G401 (cell line): ENCODE measurements around the gene EARS2. TPM values are rescaled to one million over a fixed set of nuclear protein-coding genes. Genes with fewer than 3 reads are reported as not detected.
"Not testable (repeated sequence)": the region's sequence is repeated elsewhere in the genome, so short reads cannot be mapped to it uniquely, and the experiment has no call there.

Experiments used
- DNase-seq: peaks from one replicate; pipeline ENCODE4 v3.0.0-alpha.2; 2015; ENCODE audit warnings: low spot score
- in situ Hi-C: cut with HindIII; loops from 2 replicates; pipeline ENCODE4 v1.10.0; 2016; ENCODE audit warnings: low sequenced_read_pairs, mixed read lengths
- total RNA-seq: library from RNA; depleted of rRNA; stranded (reverse); fragments of >200 nt; shearing (Covaris generic); gene quantifications from 2 replicates; pipeline ENCODE4 v1.2.3, GENCODE V29; 2014

The EARS2 gene
- total RNA-seq, 1 experiment from 2014 or later: 49.8 TPM

DNA sequence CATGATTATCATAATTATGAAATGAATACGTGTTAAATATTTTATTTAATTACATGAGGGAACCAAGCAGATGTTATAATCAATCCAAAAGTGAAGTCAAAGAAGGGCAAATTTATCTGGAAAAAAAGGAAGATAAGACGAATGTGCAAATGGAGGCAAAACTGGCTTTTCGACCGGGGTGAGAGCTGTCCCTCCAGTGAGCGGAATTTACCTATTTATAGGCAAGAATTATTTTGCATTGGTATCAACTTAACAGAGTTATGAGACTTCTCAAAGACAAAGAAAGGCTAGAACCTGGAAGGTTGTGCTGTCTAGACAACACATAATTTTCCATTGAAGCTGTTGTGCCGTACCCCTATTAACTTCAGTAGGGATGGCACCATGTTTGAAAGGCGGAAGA is 45.4 kb downstream of the EARS2 start:
- no peak for DNase-seq

DNA sequence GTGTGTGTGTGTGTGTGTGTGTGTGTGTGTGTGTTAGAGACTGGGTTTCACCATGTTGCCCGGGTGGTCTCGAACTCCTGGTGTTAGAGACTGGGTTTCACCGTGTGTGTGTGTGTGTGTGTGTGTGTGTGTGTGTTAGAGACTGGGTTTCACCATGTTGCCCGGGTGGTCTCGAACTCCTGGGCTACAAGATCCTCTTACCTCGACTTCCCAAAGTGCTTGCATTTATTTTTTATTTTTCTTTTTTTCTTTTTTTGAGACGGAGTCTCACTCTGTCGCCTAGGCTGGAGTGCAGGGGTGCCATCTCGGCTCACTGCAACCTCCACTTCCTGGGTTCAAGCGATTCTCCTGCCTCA is 46.3 kb downstream of the EARS2 start:
- DNase-seq, in situ Hi-C loops: not testable (repeated sequence)

More for the DNA sequence above, 45.4 kb downstream of the EARS2 start:
- in situ Hi-C loops: no loop called here

DNA sequence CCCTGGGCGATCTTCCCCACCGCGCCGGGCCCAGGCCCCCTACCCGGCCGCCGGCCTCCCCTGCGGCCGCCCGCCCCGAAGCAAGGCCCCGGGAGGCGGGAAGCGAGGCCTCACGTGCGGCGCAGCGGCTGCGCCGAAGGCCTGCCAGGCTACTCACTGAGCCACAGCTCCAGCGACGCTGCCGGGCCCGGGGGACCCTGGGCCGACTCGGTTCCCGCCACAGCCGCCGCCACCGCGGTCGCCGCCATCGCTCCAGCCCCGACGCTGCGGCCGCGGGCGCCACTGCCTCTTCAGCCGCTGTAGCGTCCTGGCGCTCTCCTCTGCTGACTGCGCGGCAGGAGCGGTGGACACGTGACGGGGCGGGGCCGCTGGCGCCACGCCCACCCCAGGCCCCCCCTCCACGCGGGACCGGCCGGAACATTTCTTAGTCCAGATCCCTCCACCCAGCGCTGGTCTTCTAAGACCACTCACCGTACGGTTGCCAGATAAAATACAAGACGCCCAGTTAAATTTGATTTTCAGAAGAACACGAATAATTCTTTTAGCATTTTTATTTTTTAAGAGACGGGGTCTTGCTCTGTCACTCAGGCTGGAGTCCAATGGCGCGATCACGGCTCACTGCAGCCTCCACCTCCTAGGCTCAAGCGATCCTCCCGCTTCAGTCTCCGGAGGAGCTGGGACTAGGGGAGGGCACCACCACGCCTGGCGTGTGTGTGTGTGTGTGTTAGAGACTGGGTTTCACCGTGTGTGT is 46.8 kb downstream of the EARS2 start, which contains the start of gene GGA2:
TSS of gene GGA2 (minus strand) at position 331 of the 751 bp plus-strand sequence. CDS start at position 248, 83 bp downstream.
- DNase-seq: peak; percentile 84
- in situ Hi-C loops: no loop called here

DNA sequence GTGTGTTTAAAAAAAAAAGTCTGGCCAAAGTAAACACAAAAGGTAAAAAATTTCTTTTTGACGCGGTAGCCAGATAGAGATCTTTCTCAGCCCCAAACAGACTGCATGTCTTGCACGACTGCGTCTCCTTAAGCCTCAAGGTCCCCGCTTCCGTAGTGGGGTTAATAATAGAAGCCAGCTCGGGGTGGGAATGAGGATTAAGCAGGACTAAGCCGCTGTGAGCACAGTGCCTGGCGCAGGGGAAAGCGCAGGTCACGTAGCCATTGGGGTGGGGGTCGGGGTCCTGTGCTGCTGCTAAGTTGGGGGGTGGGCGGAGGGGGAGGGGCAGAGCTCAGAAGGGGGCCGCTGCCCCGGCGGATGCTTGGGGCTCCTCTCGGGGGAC is 47.4 kb downstream of the EARS2 start:
- DNase-seq: peak; percentile 55
- in situ Hi-C loops: no loop called here

DNA sequence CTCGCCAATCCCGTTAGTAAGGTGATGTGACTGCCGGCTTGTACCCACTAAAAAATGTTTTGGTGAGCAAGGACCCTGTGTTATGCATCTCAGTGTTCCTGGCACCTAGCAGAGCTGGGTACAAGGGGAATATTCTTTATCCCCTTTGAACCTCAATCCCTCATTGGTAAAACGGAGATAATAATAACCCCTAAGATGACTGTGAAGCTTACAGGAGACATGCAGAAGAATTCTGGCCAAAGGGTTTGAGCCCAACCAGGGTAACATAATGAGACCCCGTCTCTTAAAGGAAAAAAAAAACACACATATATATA is 47.8 kb downstream of the EARS2 start:
- in situ Hi-C loops: no loop called here
- no peak for DNase-seq

DNA sequence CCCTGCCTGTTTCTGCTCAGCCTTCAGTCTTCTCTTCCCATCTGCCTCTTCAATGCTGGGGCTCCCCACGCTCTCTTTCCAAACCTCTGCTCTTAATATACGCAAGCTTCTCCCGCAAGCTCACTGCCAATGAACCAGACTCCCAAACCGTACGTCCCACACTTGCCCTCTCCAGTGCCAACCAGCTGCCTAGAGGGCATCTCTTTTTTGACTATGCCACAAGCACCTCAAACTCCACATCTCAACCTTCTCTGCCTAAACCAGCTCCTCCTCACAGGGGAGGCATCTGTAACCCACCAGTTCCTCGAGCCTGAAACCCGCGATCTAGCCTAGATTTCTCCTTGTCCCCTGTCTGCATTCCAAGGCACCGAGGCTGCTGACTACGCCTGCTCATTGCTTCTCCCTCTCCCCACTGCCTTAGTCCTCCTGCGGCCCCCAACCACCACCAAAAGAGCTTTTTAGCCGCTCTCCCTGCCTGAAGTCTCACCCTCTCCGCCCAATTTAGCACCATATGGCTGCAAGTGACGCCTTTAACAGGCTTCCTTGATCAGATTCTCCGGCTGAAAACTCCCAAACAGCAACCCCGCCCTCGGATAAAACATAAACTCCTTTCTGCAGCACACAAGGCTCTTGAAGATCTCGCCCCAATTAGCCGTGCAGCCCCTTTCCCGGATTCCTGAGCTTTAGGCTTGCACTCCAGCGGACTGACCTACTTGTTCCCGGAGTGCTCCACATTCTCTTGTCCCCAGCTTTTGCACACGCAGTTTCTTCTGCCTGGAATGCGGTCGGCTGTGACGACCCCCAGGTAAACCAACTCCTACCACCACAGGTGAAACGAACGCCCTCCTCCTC is 48.3 kb downstream of the EARS2 start:
- in situ Hi-C loops: no loop called here
- DNase-seq: peak; percentile 81

DNA sequence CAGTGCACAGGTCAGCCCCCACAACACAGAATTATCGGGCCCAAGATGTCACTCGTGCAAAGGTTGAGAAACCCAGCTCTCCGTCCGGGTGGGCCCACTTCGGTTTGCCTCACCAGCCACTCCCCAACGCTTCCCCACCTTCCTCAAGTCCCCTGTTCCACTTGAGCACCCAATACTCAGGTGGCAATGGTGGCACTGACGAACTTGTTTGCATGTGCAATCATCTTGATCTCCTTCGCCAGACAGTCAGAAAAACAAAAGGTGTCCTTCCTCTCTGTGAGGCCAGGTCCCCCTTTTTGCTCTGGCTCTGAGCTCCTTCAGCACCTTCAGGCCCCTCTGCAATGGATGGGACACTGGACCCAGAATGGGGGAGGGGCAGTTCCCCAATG is 50.5 kb downstream of the EARS2 start:
- DNase-seq: no peak
- in situ Hi-C loops: no loop called here

DNA sequence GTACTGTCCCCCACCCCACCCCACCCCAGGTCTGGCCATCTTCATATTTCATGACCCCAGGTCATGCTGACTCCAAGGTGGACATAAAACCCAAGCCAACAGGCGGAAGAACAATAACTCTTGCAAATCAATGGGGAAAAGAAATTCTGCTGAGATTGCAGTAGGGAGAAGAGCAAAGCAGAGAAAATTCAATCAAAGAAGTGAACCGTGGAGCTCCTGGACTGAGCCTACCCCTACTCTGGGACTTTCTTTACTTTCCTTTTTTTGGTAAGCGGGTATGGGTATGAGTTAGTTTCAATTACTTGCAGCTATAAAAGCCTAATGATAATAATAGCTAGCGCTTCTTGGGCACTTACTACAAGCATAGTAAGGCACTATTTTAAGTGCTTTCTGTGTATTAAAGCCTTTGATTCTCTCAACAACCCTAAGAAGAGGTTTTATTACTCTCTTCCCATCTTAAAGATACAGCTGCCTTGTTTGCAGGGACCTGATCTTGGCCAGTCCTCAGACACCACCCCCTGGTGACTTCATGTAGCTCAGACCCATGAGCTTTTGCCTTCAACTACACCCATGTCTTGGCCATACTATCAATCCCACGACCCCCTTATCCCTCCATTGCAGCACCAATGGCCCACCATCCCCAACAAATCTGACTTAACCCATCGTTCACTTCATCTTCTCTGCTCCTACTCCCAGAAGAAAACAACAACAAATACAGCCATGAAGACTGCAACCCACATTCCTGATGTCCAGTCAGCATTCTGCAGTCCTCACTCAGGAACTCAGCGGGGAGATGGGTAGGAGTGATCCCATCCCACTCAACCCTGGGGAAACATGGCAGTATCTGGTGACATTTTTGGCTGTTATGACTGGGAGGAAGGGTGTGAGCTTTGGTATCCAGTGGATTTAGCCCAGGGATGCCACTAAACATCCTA is 51.2 kb downstream of the EARS2 start:
- in situ Hi-C loops: no loop called here
- peak; percentile 21 for DNase-seq

DNA sequence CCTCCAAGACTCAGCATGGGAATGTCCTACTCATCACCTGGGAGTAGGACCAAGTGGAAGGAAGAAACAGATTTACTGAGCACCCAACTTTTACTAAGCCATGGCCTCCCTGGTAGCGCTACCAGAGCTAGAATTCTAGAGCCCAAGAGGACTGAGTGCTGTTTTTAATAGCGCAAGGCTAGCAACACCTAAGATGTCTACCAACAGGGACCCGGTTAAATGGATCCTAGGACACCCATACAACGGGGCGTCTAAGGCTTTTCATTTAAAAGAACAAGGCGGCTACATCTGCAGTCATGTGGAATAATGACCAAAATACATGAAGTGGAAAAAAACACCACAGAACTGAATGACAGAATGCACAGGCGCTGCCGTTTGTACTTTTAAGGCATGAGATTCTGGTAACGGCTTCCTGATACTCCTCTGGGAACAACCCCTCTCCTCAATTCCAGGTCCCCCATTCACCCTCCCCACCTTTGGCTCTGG is 51.9 kb downstream of the EARS2 start:
- peak; percentile 50 for DNase-seq
- in situ Hi-C loops: no loop called here

DNA sequence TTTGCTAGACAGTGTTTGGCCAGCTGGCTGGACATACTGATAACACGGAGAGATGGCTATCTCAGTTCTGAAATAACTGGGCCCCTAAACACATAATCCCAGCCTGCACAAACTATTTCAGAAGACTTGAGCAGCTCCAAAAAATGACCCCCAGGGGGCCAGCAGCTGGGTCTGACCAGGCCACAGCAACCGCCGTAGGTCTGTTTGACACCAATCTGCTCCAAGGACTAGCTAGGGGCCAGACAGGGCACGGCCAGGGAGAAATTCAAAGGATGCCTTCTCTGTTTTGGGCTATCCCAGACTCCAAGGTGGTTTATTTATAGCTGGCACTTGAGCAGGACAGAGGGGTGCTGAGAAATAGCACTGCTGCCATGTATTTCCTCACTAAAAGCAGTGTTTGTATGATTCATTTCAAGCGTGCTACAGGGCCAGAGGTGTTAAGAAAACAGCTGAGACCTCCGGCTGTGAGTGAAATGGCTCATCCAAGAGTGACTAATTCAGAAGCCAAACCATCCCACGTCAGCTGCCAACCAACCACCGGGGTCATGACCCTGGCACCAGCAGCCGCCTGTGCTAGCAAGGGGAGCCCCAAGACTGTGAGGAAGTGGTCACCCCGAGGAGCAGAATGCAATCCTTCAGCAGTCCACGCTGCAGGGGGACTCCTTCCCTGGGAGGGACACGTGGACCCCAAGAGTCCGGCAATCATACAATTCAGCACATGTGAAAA is 52.5 kb downstream of the EARS2 start:
- peak; percentile 47 for DNase-seq
- in situ Hi-C loops: no loop called here

DNA sequence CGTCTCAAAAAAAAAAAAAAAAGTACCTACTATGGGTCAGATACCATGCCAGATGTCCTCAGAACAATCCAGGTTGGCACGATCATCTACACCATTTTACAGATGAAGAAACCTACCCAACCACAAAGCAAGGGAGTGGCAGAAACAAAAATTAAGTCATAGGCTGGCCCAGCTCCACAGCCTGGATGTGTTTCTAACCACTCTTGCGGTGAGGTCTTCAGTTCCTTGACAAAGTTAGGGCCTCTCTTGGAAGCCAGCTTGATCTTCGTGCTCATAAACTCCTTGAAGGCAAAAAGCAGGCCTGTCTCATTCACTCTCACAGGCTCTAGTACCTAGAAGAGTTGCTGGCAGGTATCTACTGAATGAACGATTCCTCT is 53.1 kb downstream of the EARS2 start:
- DNase-seq: peak; percentile 43
- in situ Hi-C loops: no loop called here

DNA sequence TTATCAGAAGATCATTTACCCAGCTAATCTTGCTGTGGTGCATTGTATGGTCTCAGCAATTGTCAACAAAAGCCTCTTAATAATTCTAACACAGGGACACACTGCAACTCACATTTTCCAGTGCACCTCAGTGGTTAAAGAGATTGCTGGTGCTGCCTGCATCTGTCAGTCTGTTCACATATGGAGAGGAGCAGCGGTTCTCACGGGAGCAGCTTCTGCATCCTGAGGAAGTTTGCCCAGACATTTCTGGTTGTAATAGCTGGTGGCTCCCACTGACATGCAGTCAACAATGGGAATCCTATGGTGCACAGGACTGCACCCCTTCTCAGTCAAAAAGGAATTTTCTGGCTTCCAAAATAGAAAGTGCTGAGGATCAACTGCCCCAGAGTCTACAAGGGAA is 54.7 kb downstream of the EARS2 start:
- no peak for DNase-seq
- in situ Hi-C loops: no loop called here

DNA sequence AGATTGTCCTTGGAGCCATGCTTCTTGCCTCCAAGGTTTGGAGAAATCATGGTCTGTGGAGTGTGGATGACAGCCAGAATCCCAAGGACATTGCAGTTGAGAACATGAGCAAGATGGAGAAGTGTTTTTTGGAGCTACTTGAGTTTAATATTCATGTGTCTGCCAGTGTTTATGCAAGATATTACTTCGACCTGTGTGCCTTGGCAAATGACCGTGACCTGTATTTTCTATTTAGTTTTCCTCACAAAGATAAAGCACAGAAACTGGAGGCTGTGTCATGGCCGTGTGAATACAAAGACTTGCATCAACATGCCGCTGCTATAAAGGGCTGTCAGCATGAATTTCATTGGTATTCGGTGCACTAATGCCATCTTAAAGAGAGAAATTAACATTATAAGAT is 55.9 kb downstream of the EARS2 start:
- in situ Hi-C loops: no loop called here
- DNase-seq: peak; percentile 23

DNA sequence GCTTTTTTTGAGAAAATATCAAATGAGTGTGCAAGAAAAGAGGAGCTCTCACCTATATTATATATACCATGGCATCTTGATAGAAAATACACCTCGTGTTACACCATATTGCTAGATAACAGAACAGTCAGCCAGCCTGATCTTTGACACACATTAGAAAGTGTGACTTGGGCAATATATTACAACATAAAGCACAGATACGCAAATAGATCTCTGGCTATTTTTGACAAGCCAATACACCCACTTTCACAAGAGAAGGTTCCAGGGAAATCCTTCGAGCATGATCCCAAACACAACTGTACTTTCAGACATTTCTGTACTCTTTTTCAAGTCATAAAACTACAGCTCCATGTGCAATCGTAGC is 56.3 kb downstream of the EARS2 start:
- no peak for DNase-seq

DNA sequence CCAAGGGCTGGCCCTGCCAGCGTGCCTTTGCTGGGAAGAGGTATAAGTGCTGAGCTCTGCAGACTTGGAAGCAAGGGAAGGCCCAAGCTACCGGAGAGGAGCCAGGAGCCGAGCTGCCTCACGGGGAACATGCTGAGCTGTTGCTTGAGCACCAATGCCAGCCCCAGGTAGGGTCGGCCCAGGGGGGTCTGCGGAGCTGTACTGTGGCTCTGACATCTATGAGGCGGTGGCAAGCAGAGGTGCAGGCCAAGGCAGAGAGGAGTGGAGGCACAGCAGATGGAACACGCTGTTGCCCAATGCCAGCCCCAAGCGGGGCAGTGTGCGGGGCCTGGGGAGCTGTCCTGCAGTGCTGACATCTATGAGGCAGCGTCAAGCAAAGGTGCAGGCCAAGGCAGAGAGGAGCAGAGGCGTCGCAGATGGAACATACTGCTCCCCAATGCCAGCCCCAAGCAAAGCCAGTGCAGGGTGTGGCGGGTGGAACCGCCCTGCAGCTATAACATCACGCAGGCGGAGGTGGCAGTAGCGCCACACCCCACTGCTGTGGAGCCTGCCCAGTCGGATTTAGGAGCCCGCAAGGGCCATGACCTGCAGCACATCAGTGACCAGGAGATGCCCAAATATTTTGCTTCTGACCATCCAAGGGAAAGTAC is 56.8 kb downstream of the EARS2 start:
- in situ Hi-C loops: no loop called here

More for the DNA sequence above, 56.3 kb downstream of the EARS2 start:
- in situ Hi-C loops: no loop called here

DNA sequence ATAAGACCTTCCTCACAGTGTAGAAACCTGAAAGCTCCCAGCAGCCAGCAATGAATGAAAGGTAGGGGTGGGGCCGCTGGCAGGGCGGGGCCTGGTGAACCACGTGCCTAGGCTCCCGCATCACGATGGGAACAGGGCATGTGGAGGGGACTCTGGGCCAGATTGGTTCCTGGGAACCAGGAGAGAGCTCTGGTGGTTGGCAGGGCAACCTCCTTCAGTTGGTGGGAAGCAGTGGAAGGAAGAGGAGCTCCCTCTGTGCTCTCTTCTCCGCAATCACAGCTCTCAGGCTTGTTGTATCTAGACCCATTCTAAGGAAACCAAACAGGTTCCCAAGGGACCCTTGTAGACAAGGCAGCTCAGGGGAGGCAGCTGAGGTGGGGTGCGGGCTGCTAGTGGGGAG is 57.3 kb downstream of the EARS2 start:
- in situ Hi-C loops: no loop called here
- peak; percentile 67 for DNase-seq

More for the DNA sequence above, 56.8 kb downstream of the EARS2 start:
- peak; percentile 41 for DNase-seq

DNA sequence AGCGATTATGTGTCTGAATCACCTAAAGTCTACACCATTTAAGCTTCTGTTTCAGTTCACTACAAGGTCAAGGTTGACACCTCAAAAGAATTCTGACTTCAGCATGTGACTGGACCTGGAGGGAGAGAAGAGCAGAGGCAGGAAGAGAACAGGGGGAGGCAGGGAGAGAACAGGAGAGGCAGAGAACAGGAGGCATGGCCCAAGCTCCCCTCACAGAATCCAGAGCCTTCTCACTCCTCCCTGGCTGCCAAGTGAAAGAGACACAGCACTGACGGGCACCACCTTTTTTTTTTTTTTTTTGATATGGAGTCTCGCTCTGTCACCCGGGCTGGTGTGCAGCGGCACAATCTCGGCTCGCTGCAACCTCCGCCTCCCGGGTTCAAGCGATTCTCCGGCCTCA is 58.3 kb downstream of the EARS2 start:
- DNase-seq: no peak
- in situ Hi-C loops: no loop called here

DNA sequence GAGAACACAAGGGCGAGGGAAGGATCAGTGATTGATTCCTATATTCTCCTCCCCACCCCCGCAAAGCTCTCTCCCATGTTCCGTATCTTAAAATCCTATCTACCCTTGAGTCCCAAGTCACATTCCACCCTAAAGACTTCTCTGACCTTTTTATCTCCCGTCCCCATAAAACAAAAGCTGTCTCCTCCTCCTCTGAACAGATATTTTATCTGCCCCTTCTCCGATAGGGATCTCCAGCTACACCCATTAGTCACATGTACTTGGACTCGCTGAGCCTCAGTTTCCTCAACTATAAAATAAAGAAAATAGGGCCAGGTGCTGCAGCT is 59.6 kb downstream of the EARS2 start:
- in situ Hi-C loops: no loop called here

More for the DNA sequence above, 59.6 kb downstream of the EARS2 start:
- DNase-seq: no peak
